Prostate gland (tissue), 2 donors: Measurements from ENCODE around the gene CBLL1.

Experiments
- CTCF ChIP-seq, 4 experiments: fragments of 200-600 bp in 2 of 4; fragments of 450-650 bp in 2 of 4; sonication (generic) in 2 of 4; IDR thresholded peaks; 1 replicate in 3 of 4; 2 replicates in 1 of 4; pipeline ENCODE4 v1.5.1; 2016 to 2019; ENCODE audit warnings: antibody characterized with exemption in 4 of 4, mild to moderate bottlenecking in 2 of 4, moderate library complexity in 2 of 4
- POLR2A ChIP-seq: fragments of 450-650 bp; IDR thresholded peaks from one replicate; pipeline ENCODE4 v1.6.1; 2016; ENCODE audit warnings: antibody characterized with exemption, mild to moderate bottlenecking
- POLR2AphosphoS5 ChIP-seq: sonication (generic); formaldehyde crosslinking; IDR thresholded peaks from one replicate; pipeline ENCODE4 v1.6.1; 2017; ENCODE audit warnings: antibody characterized with exemption

DNA sequence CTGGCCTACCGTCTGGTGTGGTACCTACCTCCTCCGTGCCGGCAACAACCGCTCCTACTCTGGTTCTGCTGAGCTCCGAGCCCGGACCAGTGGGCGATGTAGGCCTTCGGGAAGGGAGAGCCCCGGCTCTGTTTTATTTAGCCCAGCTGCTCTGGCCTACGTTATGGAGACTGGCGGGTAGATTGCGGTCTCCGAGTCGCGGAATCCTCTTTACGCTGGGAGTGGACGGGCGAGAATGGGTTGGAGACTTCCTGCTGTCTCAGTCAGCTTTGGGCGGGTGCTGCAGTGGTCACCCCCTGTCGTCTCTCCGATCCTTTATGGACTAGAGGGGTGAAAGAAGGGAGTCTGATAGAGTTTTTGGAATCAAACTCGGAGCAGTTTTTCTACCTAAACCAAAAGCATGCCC, 406 bp downstream of the CBLL1 start:
- no peak for TF ChIP-seq CTCF (IDR thresholded peaks at IDR 0.05)
- TF ChIP-seq POLR2A, result no peak
- TF ChIP-seq POLR2AphosphoS5, result no peak
